Tibial nerve (tissue), 4 donors: ENCODE results near the gene TLR6. TPM values are rescaled to one million over a fixed set of nuclear protein-coding genes. Genes with fewer than 3 reads are reported as not detected.

Source experiments
- DNase-seq, 2 donors: peaks; one replicate each; pipeline ENCODE4 v3.0.0-alpha.2; 2019; ENCODE audit warnings: low spot score in 2 of 2
- H3K27ac ChIP-seq, 4 donors: fragments of 200-600 bp; sonication (generic) in 3 of 4; one replicate each; pipeline ENCODE4 v1.5.1; 2017 to 2019; ENCODE audit warnings: mild to moderate bottlenecking in 1 of 4
- H3K27me3 ChIP-seq, 2 donors: fragments of 200-600 bp; sonication (generic) in 1 of 2; one replicate each; pipeline versions ENCODE4 v1.5.1 to v1.6.0; 2017 to 2019
- H3K36me3 ChIP-seq, 3 donors: fragments of 200-600 bp; sonication (generic); one replicate each; pipeline ENCODE4 v1.5.1; 2018 to 2019
- H3K4me1 ChIP-seq, 4 donors: fragments of 200-600 bp; sonication (generic) in 3 of 4; one replicate each; pipeline ENCODE4 v1.5.1; 2017 to 2019
- H3K4me3 ChIP-seq, 4 donors: fragments of 200-600 bp; sonication (generic) in 3 of 4; one replicate each; pipeline ENCODE4 v1.5.1; 2017 to 2019; ENCODE audit warnings: mild to moderate bottlenecking in 1 of 4, moderate library complexity in 1 of 4
- H3K9me3 ChIP-seq, 4 donors: fragments of 200-600 bp; sonication (generic) in 3 of 4; one replicate each; pipeline ENCODE4 v1.5.1; 2017 to 2019
- EP300 ChIP-seq, 2 donors: sonication (generic); formaldehyde crosslinking; IDR thresholded peaks; one replicate each; pipeline ENCODE4 v1.6.1; 2017; ENCODE audit warnings: antibody characterized with exemption in 2 of 2, mild to moderate bottlenecking in 1 of 2
- POLR2A ChIP-seq, 2 donors: fragments of 450-650 bp; IDR thresholded peaks; one replicate each; pipeline ENCODE4 v1.6.1; 2017; ENCODE audit warnings: antibody characterized with exemption in 2 of 2, mild to moderate bottlenecking in 2 of 2, moderate library complexity in 2 of 2
- WGBS, 2 donors: methylation state at CpG; one replicate each; pipeline ENCODE4 v1.1.5; 2018; 5-methylcytosine and 5-hydroxymethylcytosine counted together
- total RNA-seq, 4 donors: library from RNA; depleted of rRNA; stranded (reverse); fragments of >200 nt; gene quantifications; one replicate each; pipeline ENCODE4 v1.1.0, GENCODE V29; 2016
- TF ChIP-seq, protein P1 (sequence below), 5 experiments: fragments of 200-600 bp in 3 of 5; fragments of 450-650 bp in 2 of 5; sonication (generic) in 3 of 5; IDR thresholded peaks; one replicate each; pipeline ENCODE4 v1.5.1; 2016 to 2019; ENCODE audit warnings: antibody characterized with exemption in 5 of 5, mild to moderate bottlenecking in 3 of 5, moderate library complexity in 2 of 5

Gene TLR6
- total RNA-seq, 4 donors from 2014 or later, result 4.2 to 8.6 (median 5.2) TPM

DNA sequence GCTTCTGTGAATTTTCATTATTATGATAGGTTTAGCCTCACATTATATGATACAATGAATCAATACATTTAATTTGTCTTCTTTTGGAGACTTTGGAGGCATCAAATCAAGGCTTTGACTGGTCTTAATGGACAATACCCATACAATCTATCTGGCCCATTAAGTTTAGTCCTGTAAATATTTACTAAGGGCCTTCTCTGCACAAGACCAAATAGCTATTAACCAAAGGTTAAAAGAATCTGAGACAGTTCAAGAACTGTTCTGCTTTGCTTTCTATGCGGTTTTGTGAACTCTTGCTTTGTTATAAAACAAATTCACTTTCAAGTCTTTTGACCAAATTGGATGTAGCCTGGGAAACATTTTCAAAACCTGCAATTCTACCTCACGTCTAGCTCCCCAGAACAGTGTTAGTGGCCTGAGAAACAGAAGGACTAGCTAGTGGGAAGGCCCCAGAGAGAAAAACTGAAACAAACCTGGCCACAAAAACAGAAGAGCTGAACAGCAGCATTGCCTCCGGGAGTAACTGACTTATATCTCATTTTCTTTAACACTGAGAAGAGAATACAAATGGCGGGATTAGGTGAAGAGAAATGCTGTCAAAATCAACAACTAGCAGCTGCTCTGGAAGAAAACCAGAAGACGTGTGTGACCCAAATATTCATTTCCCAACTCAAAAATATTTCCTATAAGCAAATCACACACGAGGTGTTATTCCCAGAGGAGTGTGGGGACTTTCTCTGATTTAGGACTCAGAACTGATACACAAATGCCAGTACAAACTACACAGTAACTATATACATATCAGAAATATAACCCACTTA lies 52.6 kb downstream of the TLR6 start:
- peak overlapping the region; percentile 77 to 85 (median 78) for H3K27ac ChIP-seq
- WGBS, 2 donors, result 17 to 20% methylated on average over 6 of the region's 6 CpGs

DNA sequence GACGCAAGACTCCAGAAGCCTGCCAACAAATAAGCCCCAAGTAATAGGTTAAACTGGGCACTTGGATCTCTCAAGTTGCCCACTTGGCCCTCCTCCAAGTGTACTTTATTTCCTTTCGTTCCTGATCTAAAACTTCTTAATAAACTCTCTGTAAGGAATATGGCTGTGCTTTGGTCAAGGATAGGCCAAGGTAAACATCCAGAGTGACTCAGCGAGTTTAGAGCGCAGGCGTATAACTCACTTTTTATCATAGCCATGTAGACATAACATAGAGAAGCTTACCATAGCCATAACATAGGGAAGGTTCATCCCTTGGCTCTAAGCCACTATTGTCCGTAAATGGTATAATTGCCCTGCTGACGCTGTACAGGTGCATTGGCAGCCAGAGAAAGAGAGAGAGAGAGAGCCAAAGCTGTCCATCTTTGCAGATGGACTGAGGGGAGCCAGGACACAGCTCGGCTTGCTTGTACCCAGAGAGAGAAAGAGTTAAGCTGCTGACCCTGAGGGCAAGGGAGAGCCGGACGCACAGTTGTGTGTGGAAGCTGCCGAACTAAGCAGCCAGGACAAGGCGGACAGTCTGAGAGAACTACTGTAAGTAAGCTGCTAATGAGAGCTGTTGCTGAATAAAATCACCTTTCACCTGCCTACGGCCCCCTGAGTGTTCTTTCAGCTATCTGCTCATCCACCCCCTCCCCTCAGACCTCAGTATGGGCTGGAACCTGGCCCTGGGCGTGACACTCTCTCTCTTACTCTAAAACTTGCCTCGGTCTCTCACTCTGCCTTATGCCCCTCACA lies 53.9 kb downstream of the TLR6 start:
- DNase-seq, result no peak
- WGBS, 2 donors, result 81 to 87% methylated on average over 15 of the region's 15 CpGs

More for the DNA sequence above, 52.6 kb downstream of the TLR6 start:
- H3K36me3 ChIP-seq, result peaks cover 0 to 40% (median 0%) of the 10 kb centered on the region in 3 donors
- no peak for DNase-seq
- peak in 1 of 2 donors; percentile 17 for TF ChIP-seq EP300 (IDR thresholded peaks at IDR 0.05)
- TF ChIP-seq POLR2A (IDR thresholded peaks at IDR 0.05), result no peak
- TF ChIP-seq, protein P1, sequence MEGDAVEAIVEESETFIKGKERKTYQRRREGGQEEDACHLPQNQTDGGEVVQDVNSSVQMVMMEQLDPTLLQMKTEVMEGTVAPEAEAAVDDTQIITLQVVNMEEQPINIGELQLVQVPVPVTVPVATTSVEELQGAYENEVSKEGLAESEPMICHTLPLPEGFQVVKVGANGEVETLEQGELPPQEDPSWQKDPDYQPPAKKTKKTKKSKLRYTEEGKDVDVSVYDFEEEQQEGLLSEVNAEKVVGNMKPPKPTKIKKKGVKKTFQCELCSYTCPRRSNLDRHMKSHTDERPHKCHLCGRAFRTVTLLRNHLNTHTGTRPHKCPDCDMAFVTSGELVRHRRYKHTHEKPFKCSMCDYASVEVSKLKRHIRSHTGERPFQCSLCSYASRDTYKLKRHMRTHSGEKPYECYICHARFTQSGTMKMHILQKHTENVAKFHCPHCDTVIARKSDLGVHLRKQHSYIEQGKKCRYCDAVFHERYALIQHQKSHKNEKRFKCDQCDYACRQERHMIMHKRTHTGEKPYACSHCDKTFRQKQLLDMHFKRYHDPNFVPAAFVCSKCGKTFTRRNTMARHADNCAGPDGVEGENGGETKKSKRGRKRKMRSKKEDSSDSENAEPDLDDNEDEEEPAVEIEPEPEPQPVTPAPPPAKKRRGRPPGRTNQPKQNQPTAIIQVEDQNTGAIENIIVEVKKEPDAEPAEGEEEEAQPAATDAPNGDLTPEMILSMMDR (IDR thresholded peaks at IDR 0.05), result no peak
- no peaks in the 10 kb centered on the region for H3K27me3 ChIP-seq
- peaks cover 0 to 17% (median 0%) of the 10 kb centered on the region in 4 donors for H3K9me3 ChIP-seq
- peaks cover 0 to 25% (median 14%) of the 10 kb centered on the region in 4 donors for H3K4me1 ChIP-seq
- H3K4me3 ChIP-seq, result peak overlapping the region; percentile 11 to 42 (median 32)

DNA sequence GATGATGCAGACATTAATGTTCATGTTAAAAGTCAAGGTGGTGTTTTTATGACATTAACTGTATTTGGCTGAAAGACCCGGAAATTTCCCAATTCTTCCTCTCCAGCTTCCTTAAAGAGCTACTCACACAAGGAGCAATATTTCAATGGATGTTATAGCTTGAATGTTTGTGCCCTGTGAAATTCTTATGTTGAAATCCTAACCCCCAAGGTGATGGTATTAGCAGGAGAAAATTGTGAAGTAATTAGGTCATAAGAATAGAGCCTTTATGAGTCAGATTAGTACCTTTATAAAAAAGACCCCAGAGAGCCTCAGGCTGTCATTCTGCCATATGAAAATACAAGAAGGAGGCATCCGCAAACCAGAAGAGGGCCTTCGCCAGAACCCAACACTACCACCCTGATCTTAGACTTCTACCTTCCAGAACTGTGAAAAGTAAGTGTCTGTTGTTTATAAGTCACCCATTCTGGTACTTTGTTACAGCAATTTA lies 55.6 kb downstream of the TLR6 start:
- Histone ChIP-seq H3K4me1 (peaks cover 0 to 25% (median 13%) of the 10 kb centered on the region in 4 donors), H3K4me3 (no peak overlapping the region), H3K9me3 (peaks cover 0 to 46% (median 0%) of the 10 kb centered on the region in 4 donors), H3K27ac (no peak overlapping the region), H3K27me3 (no peaks in the 10 kb centered on the region), H3K36me3 (peaks cover 0 to 70% (median 0%) of the 10 kb centered on the region in 3 donors)
- DNase-seq, result no peak
- TF ChIP-seq, protein P1 (IDR thresholded peaks at IDR 0.05), result no peak
- TF ChIP-seq POLR2A (IDR thresholded peaks at IDR 0.05) (no peak), EP300 (IDR thresholded peaks at IDR 0.05) (no peak)
- WGBS, 2 donors, result 91 to 95% methylated on average over 3 of the region's 3 CpGs

More for the DNA sequence above, 53.9 kb downstream of the TLR6 start:
- peak overlapping the region in 2 of 4 donors; percentile 79 to 85 for H3K27ac ChIP-seq
- no peaks in the 10 kb centered on the region for H3K27me3 ChIP-seq
- H3K9me3 ChIP-seq, result peaks cover 0 to 30% (median 0%) of the 10 kb centered on the region in 4 donors
- TF ChIP-seq, protein P1 (IDR thresholded peaks at IDR 0.05), result no peak
- no peak for TF ChIP-seq POLR2A (IDR thresholded peaks at IDR 0.05)
- no peak for TF ChIP-seq EP300 (IDR thresholded peaks at IDR 0.05)
- H3K4me1 ChIP-seq, result peaks cover 0 to 25% (median 14%) of the 10 kb centered on the region in 4 donors
- peak overlapping the region in 1 of 4 donors; percentile 42 for H3K4me3 ChIP-seq
- peaks cover 0 to 52% (median 0%) of the 10 kb centered on the region in 3 donors for H3K36me3 ChIP-seq

DNA sequence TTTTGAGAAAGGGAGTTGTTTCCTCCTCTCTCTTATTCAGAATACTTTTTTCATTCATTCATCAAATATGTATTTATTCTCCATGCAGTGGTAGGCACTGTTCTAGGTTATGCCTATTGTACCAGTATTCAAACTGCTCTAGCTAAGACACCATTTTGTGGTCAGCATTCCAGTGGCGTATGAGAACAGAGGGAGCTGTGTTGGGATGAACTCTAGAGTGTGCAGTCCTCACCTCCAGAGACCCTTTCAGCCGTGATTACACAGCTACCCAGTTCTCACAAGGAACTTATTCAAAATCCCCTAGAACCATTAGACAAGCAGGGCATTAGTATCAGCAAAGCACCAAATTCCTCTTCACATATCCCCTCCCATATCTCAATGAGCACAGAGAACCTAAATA lies 56.3 kb downstream of the TLR6 start:
- Histone ChIP-seq H3K27ac (no peak overlapping the region), H3K27me3 (no peaks in the 10 kb centered on the region), H3K9me3 (peaks cover 0 to 52% (median 0%) of the 10 kb centered on the region in 4 donors), H3K4me1 (peaks cover 0 to 20% (median 10%) of the 10 kb centered on the region in 4 donors), H3K36me3 (peaks cover 0 to 76% (median 0%) of the 10 kb centered on the region in 3 donors), H3K4me3 (no peak overlapping the region)
- TF ChIP-seq EP300 (IDR thresholded peaks at IDR 0.05) (no peak), POLR2A (IDR thresholded peaks at IDR 0.05) (no peak)
- TF ChIP-seq, protein P1 (IDR thresholded peaks at IDR 0.05), result no peak
- WGBS, 2 donors, result 51 to 63% methylated on average over 2 of the region's 2 CpGs
- no peak for DNase-seq
